ENCODE measurements around the gene CDH4.

GRCh38 chr20:61768571-61769285 is 516.7 kb downstream of the CDH4 start:
- TF ChIP-seq CTCF (IDR thresholded peaks at IDR 0.05), result no peak
- no peak for TF ChIP-seq CBFB (CRISPR knock-in tag; IDR thresholded peaks at IDR 0.05; ENCODE audit: low read depth)
- TF ChIP-seq IRF1 (CRISPR knock-in tag; IDR thresholded peaks at IDR 0.05), result no peak
- no peak for TF ChIP-seq CREB1 (CRISPR knock-in tag; IDR thresholded peaks at IDR 0.05)
- no peak for TF ChIP-seq E2F4 (CRISPR knock-in tag; IDR thresholded peaks at IDR 0.05; ENCODE audit: borderline replicate concordance, low read depth)
- no peak for TF ChIP-seq RELA (CRISPR knock-in tag; IDR thresholded peaks at IDR 0.05; ENCODE audit: borderline replicate concordance)
- TF ChIP-seq NR2C2 (CRISPR knock-in tag; IDR thresholded peaks at IDR 0.05), result no peak
- no peak for TF ChIP-seq FOXJ3 (CRISPR knock-in tag; IDR thresholded peaks at IDR 0.05; ENCODE audit: borderline replicate concordance)
- no peak for TF ChIP-seq ATF2 (CRISPR knock-in tag; IDR thresholded peaks at IDR 0.05; ENCODE audit: borderline replicate concordance, low read depth)
- TF ChIP-seq USF2 (CRISPR knock-in tag; IDR thresholded peaks at IDR 0.05), result no peak
- TF ChIP-seq USF1 (CRISPR knock-in tag; IDR thresholded peaks at IDR 0.05), result no peak
- no peak for TF ChIP-seq KAT7 (CRISPR knock-in tag; IDR thresholded peaks at IDR 0.05; ENCODE audit: borderline replicate concordance)
- no peak for TF ChIP-seq FOXK1 (CRISPR knock-in tag; IDR thresholded peaks at IDR 0.05)
